Smooth muscle cell (in vitro differentiated cells): ENCODE data around the gene ADGRA1. TPM values are rescaled to one million over a fixed set of nuclear protein-coding genes. Genes with fewer than 3 reads are reported as not detected.

ENCODE experiments used
- DNase-seq: peaks from one replicate; lab custom pipeline; 2025; ENCODE audit not compliant: unreplicated experiment; lab: John Stamatoyannopoulos, UW
- H2AFZ ChIP-seq: fragments of 200-600 bp; sonication (generic); 2 replicates; pipeline ENCODE4 v1.6.0; 2016; ENCODE audit warnings: antibody characterized with exemption, low read depth, mild to moderate bottlenecking
- H3F3A ChIP-seq: fragments of 200-600 bp; sonication (generic); 2 replicates; pipeline ENCODE4 v1.6.0; 2017; ENCODE audit warnings: antibody characterized with exemption, low read depth
- H3K27ac ChIP-seq: fragments of 200-600 bp; sonication (generic); 2 replicates; pipeline ENCODE4 v1.5.1; 2016; ENCODE audit warnings: low read depth, mild to moderate bottlenecking
- H3K27me3 ChIP-seq: fragments of 200-600 bp; sonication (generic); 2 replicates; pipeline ENCODE4 v1.6.1; 2016; ENCODE audit warnings: low read depth, mild to moderate bottlenecking
- H3K36me3 ChIP-seq: fragments of 200-600 bp; sonication (generic); 2 replicates; pipeline ENCODE4 v1.5.1; 2016; ENCODE audit warnings: low read depth
- H3K4me1 ChIP-seq: fragments of 200-600 bp; sonication (generic); 2 replicates; pipeline ENCODE4 v1.5.1; 2016; ENCODE audit warnings: low read depth
- H3K4me2 ChIP-seq: fragments of 200-600 bp; sonication (generic); 2 replicates; pipeline ENCODE4 v1.6.0; 2016; ENCODE audit warnings: mild to moderate bottlenecking
- H3K4me3 ChIP-seq: fragments of 200-600 bp; sonication (generic); 2 replicates; pipeline ENCODE4 v1.5.1; 2016; ENCODE audit warnings: mild to moderate bottlenecking
- H3K79me2 ChIP-seq: fragments of 200-600 bp; sonication (generic); 2 replicates; pipeline ENCODE4 v1.6.0; 2016; ENCODE audit warnings: low read depth, mild to moderate bottlenecking
- H3K9ac ChIP-seq: fragments of 200-600 bp; sonication (generic); 2 replicates; pipeline ENCODE4 v1.6.0; 2016; ENCODE audit warnings: low read depth
- H3K9me3 ChIP-seq: fragments of 200-600 bp; sonication (generic); replicated peaks from 2 replicates; pipeline ENCODE4 v1.5.1; 2016; ENCODE audit warnings: low read depth
- H4K20me1 ChIP-seq: fragments of 200-600 bp; sonication (generic); 2 replicates; pipeline ENCODE4 v1.6.0; 2016; ENCODE audit warnings: low read depth
- CTCF ChIP-seq: fragments of 200-600 bp; sonication (generic); IDR thresholded peaks from 2 replicates; pipeline ENCODE4 v1.5.1; 2017; ENCODE audit warnings: borderline replicate concordance, mild to moderate bottlenecking, antibody characterized with exemption; ENCODE audit not compliant: insufficient read depth, poor library complexity, severe bottlenecking
- WGBS: methylation state at CpG from one replicate; pipeline ENCODE4 v1.1.7; 2016; ENCODE audit warnings: low lambda C conversion rate; 5-methylcytosine and 5-hydroxymethylcytosine counted together
- polyA plus RNA-seq: library from polyadenylated mRNA; unstranded; fragments of >200 nt; fragmentation: Nextera tagmentation; extraction: Ambion mirVana; gene quantifications from 2 replicates; pipeline ENCODE4 v1.2.1, GENCODE V29; 2016
- total RNA-seq: library from RNA; depleted of rRNA; stranded (reverse); fragments of >200 nt; gene quantifications from 2 replicates; pipeline ENCODE4 v1.2.3, GENCODE V29; 2014

The ADGRA1 gene
- total and polyA plus RNA-seq, 2 experiments from 2014 or later: not detected

GRCh38 chr10:133140417-133141143 is 52.9 kb downstream of the ADGRA1 start:
- no peak overlapping the region for H2AFZ ChIP-seq
- no peak for TF ChIP-seq CTCF
- no peaks in the 10 kb centered on the region for H3K36me3 ChIP-seq
- no peaks in the 10 kb centered on the region for H3K27me3 ChIP-seq
- no peaks in the 10 kb centered on the region for H4K20me1 ChIP-seq
- no peak overlapping the region for H3K4me3 ChIP-seq
- H3K79me2 ChIP-seq: no peaks in the 10 kb centered on the region
- no peak overlapping the region for H3K27ac ChIP-seq
- no peak for DNase-seq
- no peaks in the 10 kb centered on the region for H3K9me3 ChIP-seq
- 81% methylated on average over 23 of the region's 26 CpGs for WGBS
- H3K4me2 ChIP-seq: no peak overlapping the region
- no peaks in the 10 kb centered on the region for H3K4me1 ChIP-seq
- no peak overlapping the region for H3K9ac ChIP-seq
- H3F3A ChIP-seq: no peaks in the 10 kb centered on the region

- no peak for DNase-seq
- Histone ChIP-seq H2AFZ (no peak overlapping the region), H3K27me3 (no peaks in the 10 kb centered on the region), H3K36me3 (no peaks in the 10 kb centered on the region), H4K20me1 (no peaks in the 10 kb centered on the region), H3K4me2 (no peak overlapping the region), H3F3A (no peaks in the 10 kb centered on the region), H3K4me3 (no peak overlapping the region), H3K9ac (no peak overlapping the region), H3K9me3 (no peaks in the 10 kb centered on the region), H3K4me1 (no peaks in the 10 kb centered on the region), H3K79me2 (no peaks in the 10 kb centered on the region), H3K27ac (no peak overlapping the region)
- TF ChIP-seq CTCF: no peak
- 92% methylated on average over 28 of the region's 28 CpGs for WGBS
These were observed 53.6 kb downstream of the ADGRA1 start for GRCh38 chr10:133141144-133141957.

- H3K4me3 ChIP-seq: no peak overlapping the region
- 94% methylated on average over 27 of the region's 27 CpGs for WGBS
- no peaks in the 10 kb centered on the region for H3K36me3 ChIP-seq
- no peak overlapping the region for H3K4me2 ChIP-seq
- no peaks in the 10 kb centered on the region for H3F3A ChIP-seq
- H2AFZ ChIP-seq: no peak overlapping the region
- DNase-seq: no peak
- H3K79me2 ChIP-seq: no peaks in the 10 kb centered on the region
- no peak for TF ChIP-seq CTCF
- H3K9me3 ChIP-seq: no peaks in the 10 kb centered on the region
- no peaks in the 10 kb centered on the region for H3K27me3 ChIP-seq
- no peak overlapping the region for H3K9ac ChIP-seq
- H3K4me1 ChIP-seq: no peaks in the 10 kb centered on the region
- H4K20me1 ChIP-seq: no peaks in the 10 kb centered on the region
- no peak overlapping the region for H3K27ac ChIP-seq
These were observed 54.2 kb downstream of the ADGRA1 start for GRCh38 chr10:133141958-133142340.
